ENCODE measurements around the gene ERVW-1. TPM values are rescaled to one million over a fixed set of nuclear protein-coding genes. Genes with fewer than 3 reads are reported as not detected.

Gene ERVW-1
- total and polyA plus RNA-seq, 8 donors: not detected

DNA sequence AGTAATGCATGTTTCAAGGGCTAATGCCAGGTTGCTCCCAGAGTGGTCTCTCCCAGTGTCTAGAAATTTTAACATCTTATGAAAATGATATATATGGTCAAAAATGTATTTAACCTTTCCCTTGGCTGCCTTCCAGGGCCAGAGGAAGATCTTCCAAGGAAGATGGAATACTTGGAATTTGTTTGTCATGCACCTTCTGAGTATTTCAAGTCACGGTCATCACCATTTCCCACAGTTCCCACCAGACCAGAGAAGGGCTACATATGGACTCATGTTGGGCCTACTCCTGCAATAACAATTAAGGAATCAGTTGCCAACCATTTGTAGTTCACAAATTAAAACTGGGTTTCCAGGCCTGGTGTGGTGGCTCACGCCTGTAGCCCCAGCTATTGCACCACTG lies 21.5 kb downstream of the ERVW-1 start:
- DNase-seq: no peak
- no peaks in the 10 kb centered on the region for H3K4me1 ChIP-seq
- intact Hi-C loops (cut with DNase I): no loop called here
- FAIRE-seq: no peak
- no peak overlapping the region for H3K4me3 ChIP-seq
- peaks cover 0 to 36% (median 11%) of the 10 kb centered on the region in 3 donors for H3K36me3 ChIP-seq
- 98% methylated on average over 2 of the region's 2 CpGs for WGBS, 2 donors
- ATAC-seq: no peak
- no peak overlapping the region for H3K27ac ChIP-seq
- TF ChIP-seq, protein P1, sequence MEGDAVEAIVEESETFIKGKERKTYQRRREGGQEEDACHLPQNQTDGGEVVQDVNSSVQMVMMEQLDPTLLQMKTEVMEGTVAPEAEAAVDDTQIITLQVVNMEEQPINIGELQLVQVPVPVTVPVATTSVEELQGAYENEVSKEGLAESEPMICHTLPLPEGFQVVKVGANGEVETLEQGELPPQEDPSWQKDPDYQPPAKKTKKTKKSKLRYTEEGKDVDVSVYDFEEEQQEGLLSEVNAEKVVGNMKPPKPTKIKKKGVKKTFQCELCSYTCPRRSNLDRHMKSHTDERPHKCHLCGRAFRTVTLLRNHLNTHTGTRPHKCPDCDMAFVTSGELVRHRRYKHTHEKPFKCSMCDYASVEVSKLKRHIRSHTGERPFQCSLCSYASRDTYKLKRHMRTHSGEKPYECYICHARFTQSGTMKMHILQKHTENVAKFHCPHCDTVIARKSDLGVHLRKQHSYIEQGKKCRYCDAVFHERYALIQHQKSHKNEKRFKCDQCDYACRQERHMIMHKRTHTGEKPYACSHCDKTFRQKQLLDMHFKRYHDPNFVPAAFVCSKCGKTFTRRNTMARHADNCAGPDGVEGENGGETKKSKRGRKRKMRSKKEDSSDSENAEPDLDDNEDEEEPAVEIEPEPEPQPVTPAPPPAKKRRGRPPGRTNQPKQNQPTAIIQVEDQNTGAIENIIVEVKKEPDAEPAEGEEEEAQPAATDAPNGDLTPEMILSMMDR (IDR thresholded peaks at IDR 0.05): no peak
- H3K9me3 ChIP-seq: no peaks in the 10 kb centered on the region
- no peaks in the 10 kb centered on the region for H3K27me3 ChIP-seq

DNA sequence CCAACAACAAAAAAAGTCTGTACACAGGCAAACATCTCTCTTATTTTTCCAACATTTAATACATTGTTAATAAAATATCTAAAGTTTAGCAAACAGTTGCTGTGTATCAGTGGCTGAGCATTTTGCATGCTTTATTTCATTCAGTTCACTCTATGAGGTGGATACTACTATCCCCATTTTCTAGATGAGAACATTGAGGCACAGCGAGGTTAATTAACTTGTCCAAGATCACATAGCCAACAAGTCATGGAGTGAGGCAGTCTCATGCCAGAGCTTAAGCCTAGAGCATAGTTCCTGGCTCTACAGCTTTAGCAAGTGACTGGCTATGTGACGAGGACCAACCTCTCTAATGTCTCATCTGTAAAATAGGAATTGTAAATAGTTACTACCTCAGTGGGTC lies 26.1 kb downstream of the ERVW-1 start:
- Histone ChIP-seq H3K4me3 (no peak overlapping the region), H3K9me3 (no peaks in the 10 kb centered on the region), H3K4me1 (peaks cover 13 to 17% (median 15%) of the 10 kb centered on the region in 3 donors), H3K27ac (no peak overlapping the region), H3K36me3 (peaks cover 0 to 34% (median 9%) of the 10 kb centered on the region in 3 donors), H3K27me3 (no peaks in the 10 kb centered on the region)
- no peak for FAIRE-seq
- intact Hi-C loops (cut with DNase I): no loop called here
- TF ChIP-seq, protein P1 (IDR thresholded peaks at IDR 0.05): no peak
- no peak for DNase-seq
- 93 to 95% methylated on average over 2 of the region's 2 CpGs for WGBS, 2 donors
- no peak for ATAC-seq

DNA sequence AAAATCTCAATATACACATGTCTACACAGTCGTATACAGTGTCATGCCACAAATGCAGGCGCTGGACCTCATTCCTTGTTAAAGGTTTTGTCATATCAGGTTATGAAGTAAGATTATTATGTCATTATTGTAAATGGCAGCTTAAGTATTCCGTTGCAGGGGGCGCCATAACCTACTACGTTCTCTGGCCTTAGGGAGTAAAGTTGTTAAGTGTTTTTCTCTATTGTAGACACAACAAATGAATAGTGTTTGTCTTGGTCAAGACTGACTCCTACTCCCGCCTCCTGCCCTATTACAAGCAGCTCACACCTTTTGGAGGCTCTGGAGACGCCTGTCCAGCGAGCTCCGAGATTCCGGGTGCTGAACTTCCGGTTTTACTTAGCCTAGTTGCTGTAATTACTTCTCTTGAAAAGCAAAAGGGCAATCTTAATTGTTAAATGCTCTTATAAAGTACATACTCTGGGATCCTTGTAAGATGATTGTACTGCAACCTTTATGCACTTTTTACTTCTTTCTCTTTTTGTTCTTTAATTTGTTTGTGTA lies 29.5 kb downstream of the ERVW-1 start:
- intact Hi-C loops (cut with DNase I): loop anchor here in 1 of 3 donors (10.0 kb wide), 1 partner anchor 313 kb away; the partner anchor contains the start of gene CYP51A1
- Histone ChIP-seq H3K9me3 (no peaks in the 10 kb centered on the region), H3K36me3 (peaks cover 0 to 9% (median 0%) of the 10 kb centered on the region in 3 donors), H3K27ac (peak overlapping the region; percentile 94 to 99 (median 98)), H3K4me1 (peaks cover 13 to 17% (median 15%) of the 10 kb centered on the region in 3 donors), H3K4me3 (peak overlapping the region; percentile 84 to 99 (median 97)), H3K27me3 (no peaks in the 10 kb centered on the region)
- DNase-seq (peak in 4 of 6 donors; percentile 46 to 73 (median 56)), FAIRE-seq (no peak), ATAC-seq (peak; percentile 48 to 68 (median 64))
- WGBS, 2 donors: 0% methylated on average over 11 of the region's 11 CpGs
- TF ChIP-seq, protein P1 (IDR thresholded peaks at IDR 0.05): no peak

DNA sequence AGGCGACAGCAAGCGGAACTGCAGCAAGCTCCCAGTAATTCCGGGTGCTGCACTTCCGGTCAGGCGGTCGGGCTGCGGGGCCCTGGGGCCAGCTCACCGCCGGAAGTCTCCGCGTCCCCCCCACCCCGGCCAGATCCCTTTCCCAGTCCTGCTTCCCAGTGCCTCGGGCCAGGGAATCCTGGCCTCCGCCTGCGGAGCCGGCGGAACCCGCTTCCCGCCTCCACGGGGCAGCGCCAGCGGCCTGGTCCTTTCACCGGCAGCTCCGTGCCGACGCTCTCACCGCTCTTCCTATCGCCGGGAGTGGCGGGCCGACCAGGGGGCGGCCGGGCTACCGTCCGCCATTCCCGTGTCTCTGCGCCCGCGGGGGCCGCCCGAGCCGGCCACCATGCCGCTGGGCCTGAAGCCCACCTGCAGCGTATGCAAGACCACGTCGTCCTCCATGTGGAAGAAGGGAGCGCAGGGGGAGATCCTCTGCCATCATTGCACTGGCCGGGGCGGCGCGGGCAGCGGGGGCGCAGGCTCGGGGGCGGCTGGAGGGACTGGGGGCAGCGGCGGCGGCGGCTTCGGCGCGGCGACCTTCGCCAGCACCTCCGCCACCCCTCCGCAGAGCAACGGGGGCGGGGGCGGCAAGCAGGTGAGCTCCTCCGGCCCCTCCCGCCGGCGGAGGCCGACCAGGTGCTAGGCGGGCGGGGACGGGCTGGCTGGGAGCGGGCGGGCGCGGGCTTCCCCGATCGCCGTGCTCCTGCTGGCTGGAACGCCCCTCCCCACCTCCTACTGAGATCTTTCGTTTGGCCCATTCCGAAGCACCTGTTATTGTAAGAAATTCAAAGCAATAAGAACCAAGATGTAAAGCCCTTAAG lies 30.2 kb downstream of the ERVW-1 start, which contains the start of gene GATAD1:
Gene GATAD1, plus strand, starts transcription at position 138 of the 860 bp plus-strand sequence. Its CDS starts 248 bp downstream, at position 386.
- FAIRE-seq (no peak), DNase-seq (peak; percentile 91 to 96 (median 94)), ATAC-seq (peak; percentile 95 to 99 (median 96))
- peaks cover 0 to 9% (median 0%) of the 10 kb centered on the region in 3 donors for H3K36me3 ChIP-seq
- H3K27me3 ChIP-seq: no peaks in the 10 kb centered on the region
- no peaks in the 10 kb centered on the region for H3K9me3 ChIP-seq
- H3K4me1 ChIP-seq: peaks cover 13 to 17% (median 15%) of the 10 kb centered on the region in 3 donors
- intact Hi-C loops (cut with DNase I): loop anchor here in 1 of 3 donors (10.0 kb wide), 1 partner anchor 313 kb away; the partner anchor contains the start of gene CYP51A1
- peak within 1 kb of the TSS; percentile 84 to 99 (median 97) for H3K4me3 ChIP-seq
- TF ChIP-seq, protein P1 (IDR thresholded peaks at IDR 0.05): peak in 3 of 4 donors; percentile 89 to 92 (median 90)
- peak within 1 kb of the TSS; percentile 94 to 99 (median 98) for H3K27ac ChIP-seq
- WGBS, 2 donors: 0% methylated on average over 64 to 87 of the region's 87 CpGs

All from pancreas (tissue), 10 donors.